Upper lobe of left lung (tissue), 6 donors: Measurements from ENCODE around the gene IMPACT. TPM values are rescaled to one million over a fixed set of nuclear protein-coding genes. Genes with fewer than 3 reads are reported as not detected.

ENCODE experiments used
- ATAC-seq, 2 donors: fragments of 200-7000 bp; cut with Tn5 transposase; one replicate each; pipeline ENCODE4 v1.9.1; 2022; ENCODE audit warnings: mild to moderate bottlenecking in 2 of 2, moderate library complexity in 2 of 2; ENCODE audit not compliant: low FRiP score in 2 of 2
- DNase-seq, 2 donors: peaks; one replicate each; pipeline ENCODE4 v3.0.0-alpha.2; 2019 to 2020
- H3K27ac ChIP-seq, 4 donors: fragments of 200-600 bp; sonication (generic); one replicate each; pipeline ENCODE4 v1.5.1; 2016 to 2019
- H3K27me3 ChIP-seq, 4 donors: fragments of 200-600 bp; sonication (generic); one replicate each; pipeline ENCODE4 v1.5.1; 2017 to 2019
- H3K36me3 ChIP-seq, 4 donors: fragments of 200-600 bp; sonication (generic); one replicate each; pipeline ENCODE4 v1.5.1; 2016 to 2019
- H3K4me1 ChIP-seq, 4 donors: fragments of 200-600 bp; sonication (generic); one replicate each; pipeline ENCODE4 v1.5.1; 2018 to 2019
- H3K4me3 ChIP-seq, 4 donors: fragments of 200-600 bp; sonication (generic); one replicate each; pipeline ENCODE4 v1.5.1; 2017 to 2019; ENCODE audit warnings: mild to moderate bottlenecking in 2 of 4, moderate library complexity in 1 of 4
- H3K9me3 ChIP-seq, 4 donors: fragments of 200-600 bp; sonication (generic); one replicate each; pipeline ENCODE4 v1.5.1; 2018 to 2019
- EP300 ChIP-seq, 4 donors: sonication (generic); formaldehyde crosslinking; IDR thresholded peaks; one replicate each; pipeline ENCODE4 v1.5.1; 2017; ENCODE audit warnings: antibody characterized with exemption in 4 of 4, control low read depth in 2 of 4
- POLR2A ChIP-seq, 4 donors: fragments of 450-650 bp; IDR thresholded peaks; one replicate each; pipeline ENCODE4 v1.5.1; 2016 to 2017; ENCODE audit warnings: antibody characterized with exemption in 4 of 4, mild to moderate bottlenecking in 2 of 4
- POLR2AphosphoS5 ChIP-seq, 2 donors: sonication (generic); formaldehyde crosslinking; IDR thresholded peaks; one replicate each; pipeline ENCODE4 v1.5.1; 2017; ENCODE audit warnings: antibody characterized with exemption in 2 of 2
- WGBS, 2 donors: methylation state at CpG; one replicate each; pipeline ENCODE4 v1.1.5; 2017 to 2018; 5-methylcytosine and 5-hydroxymethylcytosine counted together
- total RNA-seq, 6 donors: library from RNA; depleted of rRNA in 4 of 6; stranded (reverse); fragments of >200 nt in 4 of 6; gene quantifications; one replicate each; pipeline versions ENCODE4 v1.1.0 to v1.2.1, GENCODE V29; 2016 to 2021
- TF ChIP-seq, protein P1 (sequence below), 6 experiments: fragments of 450-650 bp in 4 of 6; fragments of 200-600 bp in 2 of 6; sonication (generic) in 2 of 6; IDR thresholded peaks; one replicate each; pipeline ENCODE4 v1.5.1; 2016 to 2019; ENCODE audit warnings: antibody characterized with exemption in 6 of 6
- donor health status: DM: no; HTN: no; CAD: no; lungs with moderate emphysema.
- donor health status: DM: no; HTN: yes; CAD: no; lungs with severe emphysema.

Gene IMPACT
- total RNA-seq, 6 donors from 2014 or later = 4.6 to 40.8 (median 18.2) TPM

GRCh38 chr18:24414349-24415003 is 12.0 kb upstream of the IMPACT start:
- no peak overlapping the region for H3K4me3 ChIP-seq
- 85 to 91% methylated on average over 3 of the region's 3 CpGs for WGBS, 2 donors
- no peaks in the 10 kb centered on the region for H3K9me3 ChIP-seq
- no peaks in the 10 kb centered on the region for H3K36me3 ChIP-seq
- no peak overlapping the region for H3K27ac ChIP-seq
- DNase-seq = no peak
- no peaks in the 10 kb centered on the region for H3K4me1 ChIP-seq
- no peaks in the 10 kb centered on the region for H3K27me3 ChIP-seq
- TF ChIP-seq POLR2AphosphoS5 (IDR thresholded peaks at IDR 0.05) (no peak), POLR2A (IDR thresholded peaks at IDR 0.05) (no peak), EP300 (IDR thresholded peaks at IDR 0.05) (no peak)
- TF ChIP-seq, protein P1, sequence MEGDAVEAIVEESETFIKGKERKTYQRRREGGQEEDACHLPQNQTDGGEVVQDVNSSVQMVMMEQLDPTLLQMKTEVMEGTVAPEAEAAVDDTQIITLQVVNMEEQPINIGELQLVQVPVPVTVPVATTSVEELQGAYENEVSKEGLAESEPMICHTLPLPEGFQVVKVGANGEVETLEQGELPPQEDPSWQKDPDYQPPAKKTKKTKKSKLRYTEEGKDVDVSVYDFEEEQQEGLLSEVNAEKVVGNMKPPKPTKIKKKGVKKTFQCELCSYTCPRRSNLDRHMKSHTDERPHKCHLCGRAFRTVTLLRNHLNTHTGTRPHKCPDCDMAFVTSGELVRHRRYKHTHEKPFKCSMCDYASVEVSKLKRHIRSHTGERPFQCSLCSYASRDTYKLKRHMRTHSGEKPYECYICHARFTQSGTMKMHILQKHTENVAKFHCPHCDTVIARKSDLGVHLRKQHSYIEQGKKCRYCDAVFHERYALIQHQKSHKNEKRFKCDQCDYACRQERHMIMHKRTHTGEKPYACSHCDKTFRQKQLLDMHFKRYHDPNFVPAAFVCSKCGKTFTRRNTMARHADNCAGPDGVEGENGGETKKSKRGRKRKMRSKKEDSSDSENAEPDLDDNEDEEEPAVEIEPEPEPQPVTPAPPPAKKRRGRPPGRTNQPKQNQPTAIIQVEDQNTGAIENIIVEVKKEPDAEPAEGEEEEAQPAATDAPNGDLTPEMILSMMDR (IDR thresholded peaks at IDR 0.05) = no peak
- ATAC-seq = no peak

GRCh38 chr18:24417480-24417879 is 9.0 kb upstream of the IMPACT start:
- H3K27me3 ChIP-seq = no peaks in the 10 kb centered on the region
- H3K9me3 ChIP-seq = no peaks in the 10 kb centered on the region
- WGBS, 2 donors = 54 to 58% methylated on average over 3 of the region's 3 CpGs
- no peak overlapping the region for H3K4me3 ChIP-seq
- ATAC-seq (no peak), DNase-seq (no peak)
- H3K27ac ChIP-seq = no peak overlapping the region
- TF ChIP-seq POLR2AphosphoS5 (IDR thresholded peaks at IDR 0.05) (no peak), POLR2A (IDR thresholded peaks at IDR 0.05) (no peak), EP300 (IDR thresholded peaks at IDR 0.05) (no peak)
- TF ChIP-seq, protein P1 (IDR thresholded peaks at IDR 0.05) = no peak
- H3K4me1 ChIP-seq = no peaks in the 10 kb centered on the region
- no peaks in the 10 kb centered on the region for H3K36me3 ChIP-seq

- Histone ChIP-seq H3K36me3 (no peaks in the 10 kb centered on the region), H3K9me3 (no peaks in the 10 kb centered on the region), H3K4me1 (no peaks in the 10 kb centered on the region), H3K27ac (no peak overlapping the region), H3K4me3 (no peak overlapping the region), H3K27me3 (no peaks in the 10 kb centered on the region)
- TF ChIP-seq, protein P1 (IDR thresholded peaks at IDR 0.05) = no peak
- no peak for TF ChIP-seq POLR2A (IDR thresholded peaks at IDR 0.05)
- TF ChIP-seq POLR2AphosphoS5 (IDR thresholded peaks at IDR 0.05) = no peak
- no peak for TF ChIP-seq EP300 (IDR thresholded peaks at IDR 0.05)
- DNase-seq (no peak), ATAC-seq (no peak)
- 87 to 89% methylated on average over 4 of the region's 4 CpGs for WGBS, 2 donors
Measured at GRCh38 chr18:24420551-24420950, 5.9 kb upstream of the IMPACT start.

- Histone ChIP-seq H3K4me1 (peaks cover 0 to 4% (median 0%) of the 10 kb centered on the region in 4 donors), H3K9me3 (peaks cover 0 to 3% (median 0%) of the 10 kb centered on the region in 4 donors), H3K27ac (peak overlapping the region in 1 of 4 donors; percentile 24), H3K27me3 (no peaks in the 10 kb centered on the region), H3K36me3 (no peaks in the 10 kb centered on the region), H3K4me3 (no peak overlapping the region)
- TF ChIP-seq POLR2AphosphoS5 (IDR thresholded peaks at IDR 0.05) (no peak), EP300 (IDR thresholded peaks at IDR 0.05) (no peak), POLR2A (IDR thresholded peaks at IDR 0.05) (no peak)
- TF ChIP-seq, protein P1 (IDR thresholded peaks at IDR 0.05) = no peak
- WGBS, 2 donors = 35 to 39% methylated on average over 1 of the region's 1 CpG
- no peak for DNase-seq
- no peak for ATAC-seq
Measured at GRCh38 chr18:24421831-24422230, 4.6 kb upstream of the IMPACT start.

- H3K27ac ChIP-seq = peak overlapping the region; percentile 81 to 90 (median 85)
- 43% methylated on average over 11 of the region's 11 CpGs for WGBS, 2 donors
Measured at GRCh38 chr18:24426073-24426397, 435 bp upstream of the IMPACT start.

More at GRCh38 chr18:24426073-24426397, 435 bp upstream of the IMPACT start:
- no peak for DNase-seq
- TF ChIP-seq, protein P1 (IDR thresholded peaks at IDR 0.05) = no peak
- peak in 1 of 4 donors; percentile 12 for TF ChIP-seq EP300 (IDR thresholded peaks at IDR 0.05)
- peaks cover 0 to 5% (median 0%) of the 10 kb centered on the region in 4 donors for H3K36me3 ChIP-seq
- peak overlapping the region; percentile 79 to 97 (median 85) for H3K4me3 ChIP-seq
- peaks cover 0 to 3% (median 0%) of the 10 kb centered on the region in 4 donors for H3K9me3 ChIP-seq
- no peaks in the 10 kb centered on the region for H3K27me3 ChIP-seq
- no peak for ATAC-seq
- H3K4me1 ChIP-seq = peaks cover 5 to 18% (median 9%) of the 10 kb centered on the region in 4 donors
